Measurements from ENCODE around the gene IRF6. TPM values are rescaled to one million over a fixed set of nuclear protein-coding genes. Genes with fewer than 3 reads are reported as not detected.

IRF6 gene
- total RNA-seq: 10 to 100 TPM; 26.7 to 41.9 (median 32.7) TPM

DNA sequence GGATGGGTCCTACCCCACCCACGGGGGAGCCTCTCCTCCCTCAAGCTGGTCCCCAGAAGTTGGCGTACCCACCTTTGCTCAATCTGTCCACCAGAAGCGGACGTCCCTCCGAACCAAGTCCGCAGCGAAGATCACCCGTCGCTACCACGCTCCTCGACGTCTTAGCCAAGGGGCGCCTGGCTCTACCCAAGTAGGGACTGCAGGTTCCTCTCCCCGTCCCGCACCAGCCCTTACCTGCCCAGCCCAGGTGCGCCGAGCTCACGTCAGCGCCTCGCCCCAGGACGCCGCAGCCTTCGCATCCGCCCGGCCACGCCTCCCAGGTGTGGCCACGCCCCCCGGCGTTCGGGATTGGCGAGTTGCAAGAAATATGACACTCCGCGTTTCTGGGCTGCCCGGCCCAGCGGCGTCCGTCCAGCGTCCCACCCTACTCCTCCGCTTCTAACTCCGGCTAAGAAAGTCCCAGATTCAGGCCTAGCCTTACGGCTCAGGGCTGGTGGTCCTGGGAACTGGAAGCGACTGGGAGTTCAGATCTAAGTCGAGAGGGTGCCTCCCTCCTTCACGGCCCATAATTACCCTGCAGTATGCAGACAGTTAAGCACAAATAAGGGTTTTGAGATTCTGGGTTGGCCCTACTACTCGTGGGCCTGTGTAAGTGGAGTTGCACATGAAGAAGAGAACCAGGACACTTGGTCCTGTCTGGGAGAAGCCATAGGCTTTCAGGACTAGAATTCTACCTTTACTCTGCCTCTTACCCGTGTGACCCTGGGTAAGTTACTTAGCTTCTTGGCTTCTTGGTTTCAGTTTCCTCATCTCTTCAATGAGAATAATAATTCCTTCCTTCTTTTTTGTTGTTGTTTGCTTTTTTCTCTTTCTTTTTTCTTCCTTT lies at the start of gene IRF6:
Gene IRF6, minus strand, starts transcription at position 268 of the 886 bp plus-strand sequence. CDS start 4,729 bp downstream, outside the sequence.
- Histone ChIP-seq H3K27ac (peak within 1 kb of the TSS; percentile 73 to 95 (median 86)), H3K36me3 (no peaks in the 10 kb centered on the region)
- intact Hi-C loops (cut with DNase I): no loop called here

DNA sequence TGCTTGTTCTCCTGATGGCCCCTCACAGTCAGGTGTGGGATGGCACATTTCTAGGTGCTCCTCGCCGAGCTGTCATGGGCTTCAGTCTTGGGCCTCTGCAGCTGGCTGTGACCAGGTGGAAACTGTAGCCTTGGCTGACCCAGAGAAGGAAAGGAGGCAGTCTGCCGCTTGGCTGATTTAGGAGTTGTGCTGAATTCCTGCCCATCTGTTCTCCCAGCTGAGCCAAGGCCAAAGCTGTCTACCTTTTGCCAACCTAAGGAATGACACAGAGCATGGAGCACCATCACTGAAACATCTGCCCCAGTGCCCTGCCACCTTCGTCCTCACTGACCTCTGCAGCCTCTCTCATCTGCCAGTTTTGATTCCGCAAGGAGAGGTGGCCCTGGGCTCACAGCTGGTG lies 49.7 kb upstream of the IRF6 start:
- H3K27me3 ChIP-seq: no peaks in the 10 kb centered on the region
- intact Hi-C loops (cut with DNase I): no loop called here
- peaks cover 12 to 14% of the 10 kb centered on the region in 2 donors for H3K4me1 ChIP-seq
- no peaks in the 10 kb centered on the region for H3K9me3 ChIP-seq
- peaks cover 5 to 14% of the 10 kb centered on the region in 2 donors for H3K36me3 ChIP-seq
- H3K4me3 ChIP-seq (replicated peaks in 1 of 3): no peak overlapping the region
- no peak for DNase-seq
- WGBS, 2 donors: 79 to 95% methylated on average over 4 to 5 of the region's 5 CpGs
- H3K27ac ChIP-seq: no peak overlapping the region
- TF ChIP-seq POLR2A (IDR thresholded peaks at IDR 0.05): no peak
- TF ChIP-seq, protein P1, sequence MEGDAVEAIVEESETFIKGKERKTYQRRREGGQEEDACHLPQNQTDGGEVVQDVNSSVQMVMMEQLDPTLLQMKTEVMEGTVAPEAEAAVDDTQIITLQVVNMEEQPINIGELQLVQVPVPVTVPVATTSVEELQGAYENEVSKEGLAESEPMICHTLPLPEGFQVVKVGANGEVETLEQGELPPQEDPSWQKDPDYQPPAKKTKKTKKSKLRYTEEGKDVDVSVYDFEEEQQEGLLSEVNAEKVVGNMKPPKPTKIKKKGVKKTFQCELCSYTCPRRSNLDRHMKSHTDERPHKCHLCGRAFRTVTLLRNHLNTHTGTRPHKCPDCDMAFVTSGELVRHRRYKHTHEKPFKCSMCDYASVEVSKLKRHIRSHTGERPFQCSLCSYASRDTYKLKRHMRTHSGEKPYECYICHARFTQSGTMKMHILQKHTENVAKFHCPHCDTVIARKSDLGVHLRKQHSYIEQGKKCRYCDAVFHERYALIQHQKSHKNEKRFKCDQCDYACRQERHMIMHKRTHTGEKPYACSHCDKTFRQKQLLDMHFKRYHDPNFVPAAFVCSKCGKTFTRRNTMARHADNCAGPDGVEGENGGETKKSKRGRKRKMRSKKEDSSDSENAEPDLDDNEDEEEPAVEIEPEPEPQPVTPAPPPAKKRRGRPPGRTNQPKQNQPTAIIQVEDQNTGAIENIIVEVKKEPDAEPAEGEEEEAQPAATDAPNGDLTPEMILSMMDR (IDR thresholded peaks at IDR 0.05): no peak

More for the DNA sequence above, at the start of gene IRF6:
- peaks cover 34 to 56% of the 10 kb centered on the region in 2 donors for H3K4me1 ChIP-seq
- DNase-seq: peak; percentile 97 to 98
- no peaks in the 10 kb centered on the region for H3K9me3 ChIP-seq
- peak within 1 kb of the TSS; percentile 42 to 56 (median 44) for H3K4me3 ChIP-seq (replicated peaks in 1 of 3)
- TF ChIP-seq, protein P1 (IDR thresholded peaks at IDR 0.05): no peak
- TF ChIP-seq POLR2A (IDR thresholded peaks at IDR 0.05): peak; percentile 95 to 99
- H3K27me3 ChIP-seq: no peaks in the 10 kb centered on the region
- 7 to 17% methylated on average over 19 to 20 of the region's 46 CpGs for WGBS, 2 donors

DNA sequence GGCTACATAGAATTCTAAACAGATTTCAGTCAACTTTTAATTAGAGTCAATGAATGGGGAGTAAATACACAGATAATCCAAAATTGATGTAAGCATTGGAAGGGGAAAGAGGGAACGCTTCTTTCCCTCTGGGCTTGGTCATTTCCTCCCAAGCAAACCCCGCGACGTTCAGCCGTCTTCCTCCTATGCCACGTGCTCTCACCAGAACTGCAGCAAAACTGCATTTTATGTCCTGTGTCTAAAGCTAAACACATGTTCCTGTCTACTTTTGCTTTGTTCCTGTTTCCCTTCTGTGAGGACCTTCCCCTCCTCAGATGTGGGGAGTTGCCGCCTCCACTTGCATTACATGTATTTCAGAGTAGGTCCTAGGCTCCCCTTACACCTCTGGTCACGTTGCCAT lies 49.1 kb upstream of the IRF6 start:
- Histone ChIP-seq H3K4me3 (replicated peaks in 1 of 3) (no peak overlapping the region), H3K4me1 (peaks cover 12 to 14% of the 10 kb centered on the region in 2 donors), H3K27ac (peak overlapping the region in 1 of 3 donors; percentile 11), H3K27me3 (no peaks in the 10 kb centered on the region), H3K9me3 (no peaks in the 10 kb centered on the region), H3K36me3 (peaks cover 5 to 14% of the 10 kb centered on the region in 2 donors)
- TF ChIP-seq, protein P1 (IDR thresholded peaks at IDR 0.05): no peak
- TF ChIP-seq POLR2A (IDR thresholded peaks at IDR 0.05): no peak
- WGBS, 2 donors: 88 to 93% methylated on average over 8 of the region's 8 CpGs
- DNase-seq: no peak
- intact Hi-C loops (cut with DNase I): no loop called here

DNA sequence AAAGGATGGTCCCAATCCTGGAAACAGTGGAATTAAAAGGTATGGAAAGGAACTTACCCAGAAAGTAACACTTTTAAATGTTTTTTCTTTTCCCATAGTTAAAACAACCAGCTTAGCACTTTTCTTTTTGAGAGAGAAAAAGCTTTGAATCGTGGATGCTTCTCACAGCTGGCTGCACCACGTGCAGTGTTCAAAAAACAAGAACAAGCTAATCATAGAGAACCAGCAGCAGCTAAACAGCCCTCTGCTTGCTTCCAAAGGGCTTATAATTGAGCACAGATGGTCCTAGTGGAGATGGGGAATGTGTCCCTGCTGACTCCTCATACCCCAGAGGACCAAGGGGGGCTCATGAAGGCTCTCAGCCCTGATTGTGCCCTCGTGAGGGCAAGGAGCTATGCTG lies 48.3 kb upstream of the IRF6 start:
- peaks cover 12 to 14% of the 10 kb centered on the region in 2 donors for H3K4me1 ChIP-seq
- peaks cover 5 to 17% of the 10 kb centered on the region in 2 donors for H3K36me3 ChIP-seq
- H3K4me3 ChIP-seq (replicated peaks in 1 of 3): no peak overlapping the region
- H3K9me3 ChIP-seq: no peaks in the 10 kb centered on the region
- 37 to 40% methylated on average over 3 of the region's 3 CpGs for WGBS, 2 donors
- H3K27me3 ChIP-seq: no peaks in the 10 kb centered on the region
- TF ChIP-seq POLR2A (IDR thresholded peaks at IDR 0.05): no peak
- TF ChIP-seq, protein P1 (IDR thresholded peaks at IDR 0.05): no peak
- intact Hi-C loops (cut with DNase I): no loop called here
- H3K27ac ChIP-seq: peak overlapping the region in 2 of 3 donors; percentile 11 to 61
- peak; percentile 37 to 52 for DNase-seq

DNA sequence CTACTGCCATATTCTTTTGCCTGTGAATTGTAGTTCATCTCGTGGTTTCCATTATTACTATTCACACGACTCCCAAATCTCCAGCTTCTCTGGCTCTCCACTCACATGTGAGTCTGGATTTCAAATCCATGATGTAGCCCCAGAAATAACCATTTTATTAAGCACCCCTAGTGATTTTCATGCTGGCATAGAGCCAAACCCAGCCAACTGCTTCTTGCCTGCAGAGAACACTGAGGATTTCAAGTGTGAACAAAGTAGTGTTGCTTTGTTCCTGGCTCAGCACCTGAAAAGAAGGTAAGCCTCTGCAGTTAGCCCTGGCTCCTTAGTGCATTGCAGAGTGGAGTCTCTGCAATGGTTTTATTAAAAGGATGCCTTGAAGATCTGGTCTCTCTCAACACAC lies 47.7 kb upstream of the IRF6 start:
- 89 to 94% methylated on average over 2 of the region's 2 CpGs for WGBS, 2 donors
- no peak overlapping the region for H3K27ac ChIP-seq
- peaks cover 12 to 14% of the 10 kb centered on the region in 2 donors for H3K4me1 ChIP-seq
- no peaks in the 10 kb centered on the region for H3K9me3 ChIP-seq
- peak; percentile 66 to 67 for DNase-seq
- peaks cover 5 to 17% of the 10 kb centered on the region in 2 donors for H3K36me3 ChIP-seq
- H3K27me3 ChIP-seq: no peaks in the 10 kb centered on the region
- TF ChIP-seq POLR2A (IDR thresholded peaks at IDR 0.05): no peak
- TF ChIP-seq, protein P1 (IDR thresholded peaks at IDR 0.05): no peak
- H3K4me3 ChIP-seq (replicated peaks in 1 of 3): no peak overlapping the region
- intact Hi-C loops (cut with DNase I): no loop called here
